Activated naive CD8-positive, alpha-beta T cell treated with anti-CD3 and anti-CD28 coated beads for 36 hours (primary cell): ENCODE data around the gene LRRC2. TPM values are rescaled to one million over a fixed set of nuclear protein-coding genes. Genes with fewer than 3 reads are reported as not detected.
"Not testable (repeated sequence)": the region's sequence is repeated elsewhere in the genome, so short reads cannot be mapped to it uniquely, and the experiment has no call there.

Experiments
- DNase-seq: peaks from one replicate; pipeline ENCODE4 v3.0.0; 2021
- H3K27ac Mint-ChIP-seq: one replicate; pipeline ENCODE4 v1.8.0; 2022; ENCODE audit warnings: mild to moderate bottlenecking, moderate library complexity, mixed read lengths
- H3K27me3 Mint-ChIP-seq: one replicate; pipeline ENCODE4 v1.8.0; 2022; ENCODE audit warnings: mild to moderate bottlenecking, mixed read lengths
- H3K36me3 Mint-ChIP-seq: one replicate; pipeline ENCODE4 v1.8.0; 2021; ENCODE audit warnings: mild to moderate bottlenecking, mixed read lengths
- H3K4me1 Mint-ChIP-seq: one replicate; pipeline ENCODE4 v1.8.0; 2021; ENCODE audit warnings: mixed read lengths
- H3K4me3 Mint-ChIP-seq: one replicate; pipeline ENCODE4 v1.8.0; 2022; ENCODE audit warnings: mild to moderate bottlenecking, moderate library complexity, mixed read lengths
- H3K9me3 Mint-ChIP-seq: one replicate; pipeline ENCODE4 v1.8.0; 2022; ENCODE audit warnings: mixed read lengths
- total RNA-seq, 2 experiments: library from RNA; stranded (reverse); gene quantifications; one replicate each; pipeline ENCODE4 v1.2.3, GENCODE V29; 2021

LRRC2 gene
- total RNA-seq, 2 experiments from 2014 or later = not detected

GRCh38 chr3:46536758-46537157, 29.3 kb downstream of the LRRC2 start:
- H3K4me3 Mint-ChIP-seq = no peak overlapping the region
- peaks cover 3% of the 10 kb centered on the region for H3K9me3 Mint-ChIP-seq
- peaks cover 10% of the 10 kb centered on the region for H3K27me3 Mint-ChIP-seq
- no peak for DNase-seq
- peaks cover 49% of the 10 kb centered on the region for H3K4me1 Mint-ChIP-seq
- no peak overlapping the region for H3K27ac Mint-ChIP-seq
- H3K36me3 Mint-ChIP-seq = no peaks in the 10 kb centered on the region

GRCh38 chr3:46535746-46536145, 30.4 kb downstream of the LRRC2 start:
- H3K27ac Mint-ChIP-seq = no peak overlapping the region

GRCh38 chr3:46533091-46533490, 33.0 kb downstream of the LRRC2 start:
- Mint-ChIP-seq H3K27ac (no peak overlapping the region), H3K4me1 (peaks cover 24% of the 10 kb centered on the region), H3K4me3 (no peak overlapping the region), H3K27me3 (peaks cover 10% of the 10 kb centered on the region), H3K9me3 (no peaks in the 10 kb centered on the region), H3K36me3 (no peaks in the 10 kb centered on the region)
- no peak for DNase-seq

More at GRCh38 chr3:46535746-46536145, 30.4 kb downstream of the LRRC2 start:
- DNase-seq = no peak
- Mint-ChIP-seq H3K9me3 (peaks cover 3% of the 10 kb centered on the region), H3K4me3 (no peak overlapping the region), H3K27me3 (peaks cover 10% of the 10 kb centered on the region), H3K36me3 (no peaks in the 10 kb centered on the region), H3K4me1 (peaks cover 46% of the 10 kb centered on the region)

GRCh38 chr3:46527239-46527638, 38.9 kb downstream of the LRRC2 start:
- Mint-ChIP-seq H3K4me1 (peaks cover 3% of the 10 kb centered on the region), H3K27ac (no peak overlapping the region), H3K4me3 (no peak overlapping the region), H3K9me3 (no peaks in the 10 kb centered on the region), H3K36me3 (no peaks in the 10 kb centered on the region), H3K27me3 (no peaks in the 10 kb centered on the region)
- DNase-seq = no peak

GRCh38 chr3:46524832-46525231, 41.3 kb downstream of the LRRC2 start:
- no peaks in the 10 kb centered on the region for H3K36me3 Mint-ChIP-seq
- no peak overlapping the region for H3K27ac Mint-ChIP-seq
- H3K4me3 Mint-ChIP-seq = no peak overlapping the region
- H3K27me3 Mint-ChIP-seq = no peaks in the 10 kb centered on the region
- no peaks in the 10 kb centered on the region for H3K9me3 Mint-ChIP-seq
- no peak for DNase-seq
- peaks cover 3% of the 10 kb centered on the region for H3K4me1 Mint-ChIP-seq

DNA sequence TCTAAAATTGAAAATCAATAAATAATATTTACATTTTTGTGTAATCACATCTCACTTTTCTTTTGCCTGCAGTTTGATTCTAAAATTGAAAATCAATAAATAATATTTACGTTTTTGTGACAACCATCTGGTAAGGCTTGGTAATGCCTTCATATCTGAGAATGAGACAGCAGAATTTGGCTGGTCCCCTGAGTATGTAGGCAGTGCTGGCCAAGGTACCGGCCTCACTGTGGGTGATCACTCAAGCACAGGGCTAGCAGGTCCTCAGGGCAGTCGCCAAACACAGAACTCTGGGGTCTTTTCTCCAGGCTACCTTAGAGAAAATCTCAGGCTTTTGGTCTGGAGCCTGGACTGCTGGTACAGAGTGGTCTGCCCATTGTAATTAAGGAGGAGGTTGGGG, 42.1 kb downstream of the LRRC2 start:
- H3K4me1 Mint-ChIP-seq = peaks cover 3% of the 10 kb centered on the region
- no peak for DNase-seq
- H3K4me3 Mint-ChIP-seq = no peak overlapping the region
- no peaks in the 10 kb centered on the region for H3K9me3 Mint-ChIP-seq
- no peaks in the 10 kb centered on the region for H3K36me3 Mint-ChIP-seq
- H3K27ac Mint-ChIP-seq = no peak overlapping the region
- no peaks in the 10 kb centered on the region for H3K27me3 Mint-ChIP-seq

GRCh38 chr3:46523556-46523955, 42.5 kb downstream of the LRRC2 start:
- no peak overlapping the region for H3K27ac Mint-ChIP-seq
- no peaks in the 10 kb centered on the region for H3K36me3 Mint-ChIP-seq

GRCh38 chr3:46522201-46522600, 43.9 kb downstream of the LRRC2 start:
- H3K9me3 Mint-ChIP-seq, H3K27me3 Mint-ChIP-seq: not testable (repeated sequence)

More at GRCh38 chr3:46523556-46523955, 42.5 kb downstream of the LRRC2 start:
- DNase-seq = no peak
- Mint-ChIP-seq H3K4me1 (peaks cover 3% of the 10 kb centered on the region), H3K27me3 (no peaks in the 10 kb centered on the region), H3K9me3 (no peaks in the 10 kb centered on the region), H3K4me3 (no peak overlapping the region)

DNA sequence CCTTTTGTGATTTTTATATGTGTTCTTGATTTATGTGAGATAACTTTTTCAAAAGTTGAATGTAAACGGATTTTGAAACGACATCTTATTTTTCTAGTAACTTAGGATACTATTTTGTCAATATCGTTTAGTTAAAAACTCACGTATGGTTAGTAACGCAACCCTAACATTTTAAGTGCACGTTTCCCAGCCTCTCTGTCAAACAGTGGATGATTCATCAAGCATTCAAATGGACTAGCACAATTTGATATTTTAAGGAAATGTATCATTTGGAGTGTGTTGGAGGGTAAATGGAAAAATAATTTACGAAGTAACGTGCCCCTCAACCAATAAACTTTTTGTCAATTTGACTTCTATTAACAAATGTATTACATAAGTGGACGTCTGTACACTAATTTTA, 45.0 kb downstream of the LRRC2 start:
- no peak for DNase-seq
- no peaks in the 10 kb centered on the region for H3K4me1 Mint-ChIP-seq
- H3K27ac Mint-ChIP-seq = no peak overlapping the region
- H3K36me3 Mint-ChIP-seq = no peaks in the 10 kb centered on the region
- no peaks in the 10 kb centered on the region for H3K27me3 Mint-ChIP-seq
- no peak overlapping the region for H3K4me3 Mint-ChIP-seq
- H3K9me3 Mint-ChIP-seq = no peaks in the 10 kb centered on the region

More at GRCh38 chr3:46522201-46522600, 43.9 kb downstream of the LRRC2 start:
- not testable (repeated sequence) for H3K4me3 Mint-ChIP-seq, DNase-seq, H3K36me3 Mint-ChIP-seq, H3K4me1 Mint-ChIP-seq, H3K27ac Mint-ChIP-seq

GRCh38 chr3:46520531-46520930, 45.6 kb downstream of the LRRC2 start:
- DNase-seq = no peak
- H3K9me3 Mint-ChIP-seq = no peaks in the 10 kb centered on the region
- no peak overlapping the region for H3K27ac Mint-ChIP-seq
- no peak overlapping the region for H3K4me3 Mint-ChIP-seq
- no peaks in the 10 kb centered on the region for H3K36me3 Mint-ChIP-seq
- H3K4me1 Mint-ChIP-seq = no peaks in the 10 kb centered on the region
- no peaks in the 10 kb centered on the region for H3K27me3 Mint-ChIP-seq

- no peaks in the 10 kb centered on the region for H3K9me3 Mint-ChIP-seq
- no peak overlapping the region for H3K27ac Mint-ChIP-seq
- H3K4me3 Mint-ChIP-seq = no peak overlapping the region
- H3K36me3 Mint-ChIP-seq = no peaks in the 10 kb centered on the region
- H3K4me1 Mint-ChIP-seq = no peaks in the 10 kb centered on the region
- DNase-seq = no peak
- no peaks in the 10 kb centered on the region for H3K27me3 Mint-ChIP-seq
Observed at GRCh38 chr3:46519952-46520351, 46.1 kb downstream of the LRRC2 start.

GRCh38 chr3:46517784-46518181, 48.3 kb downstream of the LRRC2 start:
- H3K27ac Mint-ChIP-seq = no peak overlapping the region
- H3K4me1 Mint-ChIP-seq = no peaks in the 10 kb centered on the region
- H3K36me3 Mint-ChIP-seq = no peaks in the 10 kb centered on the region
- no peaks in the 10 kb centered on the region for H3K9me3 Mint-ChIP-seq
- DNase-seq = no peak
- H3K4me3 Mint-ChIP-seq = no peak overlapping the region
- no peaks in the 10 kb centered on the region for H3K27me3 Mint-ChIP-seq

DNA sequence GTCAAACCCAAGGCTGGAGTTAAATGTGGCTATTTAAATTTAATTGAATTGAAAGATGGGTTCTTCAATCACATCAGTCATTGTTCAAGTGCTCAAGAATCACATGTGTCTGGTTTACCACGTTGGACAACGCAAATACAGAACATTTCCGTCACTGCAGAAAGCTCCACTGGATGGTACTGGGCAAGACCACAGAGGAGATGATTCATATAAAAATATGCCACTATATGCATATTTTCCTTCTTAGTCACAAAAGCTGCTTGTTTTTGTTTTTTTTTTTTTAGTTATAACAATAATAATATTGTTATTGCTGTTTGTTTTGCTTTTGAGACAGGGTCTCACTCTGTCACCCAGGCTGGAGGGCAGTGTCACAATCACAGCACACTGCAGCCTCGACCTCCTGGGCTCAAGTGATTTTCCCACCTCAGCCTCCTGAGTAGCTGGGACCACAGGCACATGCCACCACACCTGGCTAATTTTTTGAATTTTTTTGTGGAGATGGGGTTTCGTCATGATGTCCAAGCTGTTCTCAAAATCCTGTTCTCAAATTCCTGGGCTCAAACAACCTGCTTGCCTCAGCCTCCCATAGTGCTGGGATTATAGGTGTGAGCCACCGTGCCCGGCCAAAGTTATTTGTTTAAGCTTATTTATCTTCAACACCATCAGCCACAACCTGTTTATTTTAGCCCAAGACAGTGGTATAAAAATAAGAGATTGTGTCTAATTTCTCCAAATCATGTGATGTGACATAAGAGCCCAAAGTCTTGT, 48.9 kb downstream of the LRRC2 start:
- Mint-ChIP-seq H3K27ac (no peak overlapping the region), H3K36me3 (no peaks in the 10 kb centered on the region), H3K4me1 (no peaks in the 10 kb centered on the region), H3K4me3 (no peak overlapping the region), H3K9me3 (no peaks in the 10 kb centered on the region), H3K27me3 (no peaks in the 10 kb centered on the region)
- no peak for DNase-seq

- DNase-seq = no peak
- Mint-ChIP-seq H3K27me3 (no peaks in the 10 kb centered on the region), H3K4me1 (no peaks in the 10 kb centered on the region), H3K36me3 (no peaks in the 10 kb centered on the region), H3K9me3 (no peaks in the 10 kb centered on the region), H3K4me3 (no peak overlapping the region), H3K27ac (no peak overlapping the region)
Observed at GRCh38 chr3:46516521-46516920, 49.6 kb downstream of the LRRC2 start.

DNA sequence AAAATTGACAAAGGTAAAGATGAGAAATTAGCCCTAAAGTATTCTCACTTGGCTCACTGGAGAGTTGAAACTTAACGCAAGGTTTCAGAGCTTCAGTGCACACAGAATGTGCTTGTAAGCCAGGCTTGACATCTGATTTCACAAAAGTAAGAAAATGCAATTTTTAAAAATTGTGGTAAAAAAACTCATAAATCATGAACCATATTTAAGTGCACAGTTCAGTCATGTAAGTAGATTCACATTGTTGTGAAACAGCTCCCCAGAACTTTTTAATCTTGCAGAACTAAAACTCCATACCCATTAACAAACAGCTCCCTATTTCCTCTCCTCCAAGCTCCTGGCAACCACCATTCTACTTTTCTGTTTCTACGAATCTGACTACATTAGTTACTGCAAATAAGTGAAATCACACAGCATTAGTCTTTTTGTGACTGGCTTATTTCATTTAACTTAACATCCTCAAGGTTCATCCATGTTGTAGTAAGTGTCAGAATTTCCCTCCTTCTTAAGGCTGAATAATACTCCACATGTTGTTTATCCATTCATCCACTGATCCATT, 53.8 kb downstream of the LRRC2 start:
- peaks cover 3% of the 10 kb centered on the region for H3K4me1 Mint-ChIP-seq
- no peaks in the 10 kb centered on the region for H3K36me3 Mint-ChIP-seq
- no peaks in the 10 kb centered on the region for H3K9me3 Mint-ChIP-seq
- no peaks in the 10 kb centered on the region for H3K27me3 Mint-ChIP-seq
- H3K4me3 Mint-ChIP-seq = no peak overlapping the region
- H3K27ac Mint-ChIP-seq = no peak overlapping the region
- DNase-seq = no peak

DNA sequence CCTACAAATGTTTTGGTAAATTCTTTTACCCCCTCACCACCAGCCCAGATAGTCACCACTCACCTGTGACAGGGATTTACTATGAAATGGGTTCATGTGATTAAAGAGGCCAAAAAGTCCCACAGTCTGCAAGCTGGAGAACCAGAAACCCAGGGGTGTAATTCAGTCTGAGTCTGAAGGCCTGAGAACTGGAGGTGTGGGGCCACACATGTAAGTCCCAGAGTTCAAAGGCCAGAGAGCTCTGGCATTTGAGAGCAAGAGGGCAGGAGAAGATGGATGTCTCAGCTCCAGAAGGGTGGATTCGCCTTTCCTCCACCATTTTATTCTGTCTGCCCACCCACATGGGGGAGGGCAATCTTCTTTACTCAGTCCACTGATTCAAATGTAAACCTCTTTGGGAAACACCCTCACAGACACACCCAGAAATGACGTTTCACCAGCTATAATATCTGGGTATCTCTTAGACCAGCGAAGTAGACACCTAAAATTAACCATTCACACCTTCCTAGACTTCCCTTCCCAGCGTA, 56.4 kb downstream of the LRRC2 start:
- peaks cover 3% of the 10 kb centered on the region for H3K36me3 Mint-ChIP-seq

More for the DNA sequence above, 56.4 kb downstream of the LRRC2 start:
- H3K27ac Mint-ChIP-seq = no peak overlapping the region
- H3K4me3 Mint-ChIP-seq = no peak overlapping the region
- peaks cover 9% of the 10 kb centered on the region for H3K4me1 Mint-ChIP-seq
- no peak for DNase-seq
- H3K27me3 Mint-ChIP-seq = no peaks in the 10 kb centered on the region
- peaks cover 4% of the 10 kb centered on the region for H3K9me3 Mint-ChIP-seq
